ENCODE measurements around the gene SPRED3.

- TF ChIP-seq CTCF (IDR thresholded peaks at IDR 0.05) = no peak
- TF ChIP-seq POLR2A (IDR thresholded peaks at IDR 0.05) = no peak
- no peak for TF ChIP-seq POLR2AphosphoS5 (IDR thresholded peaks at IDR 0.05)
Measured at GRCh38 chr19:38421856-38422255, 33.4 kb downstream of the SPRED3 start.
